ENCODE results near the gene SLC9A9. TPM values are rescaled to one million over a fixed set of nuclear protein-coding genes. Genes with fewer than 3 reads are reported as not detected.

The SLC9A9 gene
- total RNA-seq, 1 experiment from 2014 or later: 2.2 TPM

DNA sequence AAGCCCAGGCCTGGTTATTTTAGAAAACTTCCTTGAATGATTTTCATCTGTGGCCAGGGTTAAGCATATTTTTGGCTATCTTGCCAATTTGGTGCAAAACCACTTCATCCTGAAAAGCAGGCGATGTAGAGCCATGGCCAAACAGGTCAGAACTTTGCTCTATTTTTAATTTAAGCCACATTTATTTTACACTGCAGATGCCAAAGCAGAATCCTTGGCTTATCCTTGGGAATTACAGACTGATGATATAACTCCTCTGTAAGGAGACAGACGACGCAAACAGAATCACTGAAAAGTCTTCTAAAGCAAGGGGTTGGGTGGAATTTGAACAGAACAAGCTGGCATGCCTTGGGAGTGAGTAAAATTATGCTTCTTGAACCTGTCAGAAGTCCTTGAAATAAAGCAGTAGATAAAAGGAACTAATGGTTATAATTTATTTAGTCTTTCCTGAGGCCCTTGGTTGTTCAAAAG, 606.8 kb downstream of the SLC9A9 start:
- POLR2A ChIA-PET: no interaction called here
- Mint-ChIP-seq H3K4me3 (ENCODE audit: unreplicated experiment) (no peak overlapping the region), H3K4me1 (ENCODE audit: insufficient read depth, unreplicated experiment) (no peaks in the 10 kb centered on the region), H3K27me3 (ENCODE audit: insufficient read depth, unreplicated experiment) (no peaks in the 10 kb centered on the region), H3K27ac (ENCODE audit: low read depth, unreplicated experiment) (no peak overlapping the region), H3K36me3 (ENCODE audit: insufficient read depth, unreplicated experiment) (no peaks in the 10 kb centered on the region), H3K9me3 (ENCODE audit: unreplicated experiment) (no peaks in the 10 kb centered on the region)
- BruUV-seq (replicated peaks): no TSS peak
- DNase-seq (ENCODE audit: unreplicated experiment): no peak
- intact Hi-C loops (cut with micrococcal nuclease): no loop called here
- no peak for TF ChIP-seq CTCF (IDR thresholded peaks at IDR 0.05; ENCODE audit: unreplicated experiment)
- CTCF ChIA-PET: interaction anchor here (0.7 kb wide), 1 partner anchor 9 kb away, joined by 3 read pairs; no protein-coding TSS in a partner anchor

GRCh38 chr3:143240886-143241285, 607.4 kb downstream of the SLC9A9 start:
- BruUV-seq (replicated peaks): no TSS peak
- Mint-ChIP-seq H3K27ac (ENCODE audit: low read depth, unreplicated experiment) (no peak overlapping the region), H3K9me3 (ENCODE audit: unreplicated experiment) (no peaks in the 10 kb centered on the region), H3K36me3 (ENCODE audit: insufficient read depth, unreplicated experiment) (no peaks in the 10 kb centered on the region), H3K4me3 (ENCODE audit: unreplicated experiment) (no peak overlapping the region), H3K27me3 (ENCODE audit: insufficient read depth, unreplicated experiment) (no peaks in the 10 kb centered on the region), H3K4me1 (ENCODE audit: insufficient read depth, unreplicated experiment) (no peaks in the 10 kb centered on the region)
- no peak for TF ChIP-seq CTCF (IDR thresholded peaks at IDR 0.05; ENCODE audit: unreplicated experiment)
- ChIA-PET CTCF (no interaction called here), POLR2A (no interaction called here)
- DNase-seq (ENCODE audit: unreplicated experiment): no peak
- intact Hi-C loops (cut with micrococcal nuclease): no loop called here

- intact Hi-C loops (cut with micrococcal nuclease): no loop called here
- no peaks in the 10 kb centered on the region for H3K9me3 Mint-ChIP-seq (ENCODE audit: unreplicated experiment)
- H3K27me3 Mint-ChIP-seq (ENCODE audit: insufficient read depth, unreplicated experiment): no peaks in the 10 kb centered on the region
- DNase-seq (ENCODE audit: unreplicated experiment): no peak
- CTCF ChIA-PET: no interaction called here
- H3K4me3 Mint-ChIP-seq (ENCODE audit: unreplicated experiment): no peak overlapping the region
- H3K27ac Mint-ChIP-seq (ENCODE audit: low read depth, unreplicated experiment): no peak overlapping the region
- TF ChIP-seq CTCF (IDR thresholded peaks at IDR 0.05; ENCODE audit: unreplicated experiment): no peak
- no peaks in the 10 kb centered on the region for H3K4me1 Mint-ChIP-seq (ENCODE audit: insufficient read depth, unreplicated experiment)
- H3K36me3 Mint-ChIP-seq (ENCODE audit: insufficient read depth, unreplicated experiment): no peaks in the 10 kb centered on the region
- POLR2A ChIA-PET: interaction anchor here (0.7 kb wide), 1 partner anchor 74 kb away, joined by 3 read pairs; no protein-coding TSS in a partner anchor
- no TSS peak for BruUV-seq (replicated peaks)
These were observed 609.2 kb downstream of the SLC9A9 start for GRCh38 chr3:143239031-143239430.

- H3K36me3 Mint-ChIP-seq (ENCODE audit: insufficient read depth, unreplicated experiment): no peaks in the 10 kb centered on the region
- H3K4me3 Mint-ChIP-seq (ENCODE audit: unreplicated experiment): no peak overlapping the region
- no peak for TF ChIP-seq CTCF (IDR thresholded peaks at IDR 0.05; ENCODE audit: unreplicated experiment)
- ChIA-PET CTCF (no interaction called here), POLR2A (no interaction called here)
- no peaks in the 10 kb centered on the region for H3K27me3 Mint-ChIP-seq (ENCODE audit: insufficient read depth, unreplicated experiment)
- no peaks in the 10 kb centered on the region for H3K9me3 Mint-ChIP-seq (ENCODE audit: unreplicated experiment)
- BruUV-seq (replicated peaks): no TSS peak
- no peak for DNase-seq (ENCODE audit: unreplicated experiment)
- no peaks in the 10 kb centered on the region for H3K4me1 Mint-ChIP-seq (ENCODE audit: insufficient read depth, unreplicated experiment)
- no peak overlapping the region for H3K27ac Mint-ChIP-seq (ENCODE audit: low read depth, unreplicated experiment)
- intact Hi-C loops (cut with micrococcal nuclease): no loop called here
These were observed 611.1 kb downstream of the SLC9A9 start for GRCh38 chr3:143237077-143237627.

Data from MCF 10A (cell line).